OCI-LY7 (cell line): ENCODE results near the gene DNMBP.

Experiments used
- CTCF ChIP-seq: fragments of 200-600 bp; sonication (generic); conservative IDR thresholded peaks from 2 replicates; pipeline ENCODE4 v1.5.1; 2014; ENCODE audit warnings: mild to moderate bottlenecking, antibody characterized with exemption, low read length, moderate library complexity, mixed read lengths
- EZH2phosphoT487 ChIP-seq: fragments of 200-600 bp; sonication (generic); IDR thresholded peaks from 2 replicates; pipeline ENCODE4 v1.6.1; 2018; ENCODE audit warnings: low read depth, borderline replicate concordance, mild to moderate bottlenecking, mixed run types, antibody characterized with exemption, low read length, moderate library complexity, mixed read lengths

- no peak for TF ChIP-seq CTCF
- TF ChIP-seq EZH2phosphoT487 = no peak
These were observed 150.9 kb downstream of the DNMBP start for GRCh38 chr10:99858849-99859248.
